IPS-NIHi11 (cell line): ENCODE measurements around the gene CER1.
"Not testable (repeated sequence)": the region's sequence is repeated elsewhere in the genome, so short reads cannot be mapped to it uniquely, and the experiment has no call there.

Source experiments
- DNase-seq: peaks from one replicate; pipeline ENCODE4 v3.0.0; 2012; ENCODE audit warnings: mixed read lengths, low spot score

Gene CER1

DNA sequence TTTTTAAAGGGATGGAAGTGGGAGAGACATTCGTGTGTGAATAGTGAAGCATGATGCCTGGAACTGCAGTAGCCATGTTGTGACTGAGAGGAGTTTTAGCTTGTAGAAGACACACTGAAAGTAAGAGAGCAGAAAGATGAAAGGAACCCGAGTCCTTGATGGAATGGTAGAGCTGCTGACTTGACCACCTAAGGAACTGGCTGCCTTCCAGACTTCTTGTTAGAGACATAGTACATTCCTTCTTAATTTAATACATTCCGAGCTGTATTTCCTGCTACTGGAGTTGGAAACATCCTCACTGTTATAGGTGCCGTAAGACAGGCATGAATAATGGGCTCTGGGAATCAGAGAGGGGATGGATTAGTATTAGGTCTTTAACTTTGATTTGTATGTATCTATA is 7.4 kb downstream of the CER1 start:
- no peak for DNase-seq

DNA sequence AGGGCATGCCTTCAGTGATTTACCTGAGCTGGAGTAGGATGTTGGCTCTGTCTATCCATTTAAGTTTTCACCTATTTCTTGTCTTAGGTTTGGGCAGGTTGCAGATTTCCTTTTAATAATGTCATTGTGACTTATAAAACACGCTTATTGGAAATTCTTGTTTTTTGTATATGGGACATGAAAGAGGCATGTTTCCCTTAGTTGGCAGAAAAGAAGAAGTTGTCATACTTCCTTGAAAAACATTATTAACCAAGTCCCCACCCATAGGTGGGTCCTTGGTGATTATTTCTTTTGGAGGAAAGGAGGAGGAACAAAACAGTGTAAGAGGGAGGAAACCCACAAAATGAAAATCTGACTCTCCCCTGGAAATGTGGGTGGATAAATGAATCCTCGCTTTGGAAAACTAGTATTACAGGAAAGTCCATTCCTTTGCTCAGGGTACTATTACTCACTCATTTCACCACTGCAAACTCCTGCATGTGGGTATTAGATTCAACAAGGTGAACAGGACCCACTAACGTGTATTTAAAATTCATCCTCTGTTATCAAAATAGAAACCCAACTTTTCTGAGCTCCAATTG is 9.3 kb downstream of the CER1 start:
- no peak for DNase-seq

DNA sequence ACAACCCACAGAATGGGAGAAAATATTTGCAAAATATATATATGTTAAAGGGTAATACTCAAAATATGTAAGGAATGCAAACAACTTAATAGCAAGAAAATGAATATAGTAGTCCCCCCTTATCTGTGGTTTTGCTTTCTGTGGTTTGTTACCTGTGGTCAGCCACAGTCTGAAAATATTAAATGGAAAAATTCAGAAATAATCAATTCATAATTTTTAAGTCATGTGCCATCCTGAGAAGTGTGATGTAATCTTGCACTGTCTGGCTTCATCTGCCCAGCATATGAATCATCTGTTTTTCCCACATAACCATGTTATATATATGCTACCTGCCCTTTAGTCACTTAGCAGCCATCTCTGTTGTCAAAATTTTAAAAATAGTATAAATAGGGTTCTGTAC is 11.7 kb downstream of the CER1 start:
- no peak for DNase-seq

DNA sequence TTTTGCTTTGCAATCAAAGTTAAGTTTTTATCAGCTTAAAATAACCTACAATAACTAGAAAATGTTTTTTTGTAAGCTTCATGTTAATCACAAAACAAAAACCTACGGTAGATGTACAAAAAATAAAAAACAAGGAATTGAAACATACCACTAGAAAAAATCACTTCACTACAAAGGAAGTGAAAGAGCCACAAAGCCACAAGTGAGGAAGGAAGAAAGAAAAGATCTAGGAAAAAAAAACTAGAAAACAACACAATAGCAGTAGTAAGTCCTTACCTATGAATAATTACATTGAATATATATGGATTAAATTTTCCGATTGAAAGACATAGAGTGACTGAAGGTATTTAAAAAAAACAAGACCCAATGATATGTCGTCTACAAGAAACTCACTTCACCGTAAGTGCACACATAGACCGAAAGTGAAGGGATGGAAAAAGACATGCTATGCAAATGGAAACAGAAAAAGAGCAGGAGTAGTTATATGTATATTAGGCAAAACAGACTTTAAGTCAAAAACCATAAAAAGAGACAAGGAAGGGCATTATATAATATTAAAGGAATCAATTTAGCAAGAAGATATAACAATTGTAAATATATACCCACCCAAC is 15.9 kb downstream of the CER1 start:
- DNase-seq, result no peak

DNA sequence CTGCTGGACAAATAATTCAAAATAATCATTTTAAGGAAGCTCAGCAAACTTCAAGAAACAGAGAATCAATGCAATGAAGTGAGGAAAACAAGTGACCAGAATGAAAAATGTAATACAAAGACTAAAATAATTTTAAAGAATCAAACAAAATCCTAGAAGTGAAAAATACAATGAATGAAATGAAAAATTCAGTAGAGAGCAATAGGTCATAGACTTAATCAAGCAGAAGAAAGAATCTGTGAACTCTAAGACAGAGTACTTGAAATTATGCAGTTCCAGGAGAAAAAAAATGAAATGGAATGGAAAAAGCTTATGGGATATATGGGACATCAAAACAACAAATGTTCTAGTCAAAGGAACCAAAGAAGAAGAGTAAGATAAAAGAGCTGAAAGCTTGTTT is 17.5 kb downstream of the CER1 start:
- no peak for DNase-seq

DNA sequence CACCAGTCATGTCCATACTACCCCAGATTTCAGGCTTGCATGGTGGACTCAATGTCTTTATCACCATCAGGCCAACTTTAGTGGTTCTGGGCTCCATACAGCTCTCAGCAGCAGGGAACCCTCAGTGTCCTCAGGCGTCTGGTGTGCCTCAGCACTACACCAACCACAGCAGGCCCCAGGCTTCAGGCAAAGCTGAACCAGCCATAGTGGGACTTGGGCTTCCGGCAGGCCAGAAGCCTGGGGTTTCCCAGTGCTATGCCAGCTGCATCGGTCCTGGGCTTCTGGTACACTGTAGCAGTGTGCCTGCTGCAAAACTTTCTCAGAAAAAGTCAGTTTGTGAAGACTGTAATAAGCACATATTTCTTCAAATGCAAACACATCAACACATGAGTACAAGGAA is 18.3 kb downstream of the CER1 start:
- no peak for DNase-seq

DNA sequence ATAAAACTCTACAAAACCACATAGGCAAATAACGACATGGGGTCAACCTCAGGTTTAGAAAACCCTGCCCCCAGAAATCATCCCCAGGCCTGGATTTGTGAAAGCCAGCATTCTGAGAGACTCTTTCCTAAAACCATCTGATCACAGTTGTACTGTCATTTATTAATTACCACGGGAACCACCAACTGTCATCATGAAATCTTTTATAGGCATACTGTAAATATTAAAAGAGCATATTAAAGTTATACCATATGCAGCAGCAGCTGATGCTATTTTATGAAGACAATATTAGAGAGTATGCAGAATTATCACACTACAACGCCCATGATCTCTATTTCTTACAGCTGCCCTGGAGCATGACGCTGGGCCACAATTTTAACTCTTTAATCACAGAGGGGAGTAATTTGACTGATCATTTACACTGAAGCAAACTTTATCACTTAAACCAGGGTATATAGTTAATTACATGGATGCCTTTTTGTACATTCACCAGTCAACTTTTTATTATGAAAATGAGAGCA is 20.3 kb downstream of the CER1 start:
- no peak for DNase-seq

DNA sequence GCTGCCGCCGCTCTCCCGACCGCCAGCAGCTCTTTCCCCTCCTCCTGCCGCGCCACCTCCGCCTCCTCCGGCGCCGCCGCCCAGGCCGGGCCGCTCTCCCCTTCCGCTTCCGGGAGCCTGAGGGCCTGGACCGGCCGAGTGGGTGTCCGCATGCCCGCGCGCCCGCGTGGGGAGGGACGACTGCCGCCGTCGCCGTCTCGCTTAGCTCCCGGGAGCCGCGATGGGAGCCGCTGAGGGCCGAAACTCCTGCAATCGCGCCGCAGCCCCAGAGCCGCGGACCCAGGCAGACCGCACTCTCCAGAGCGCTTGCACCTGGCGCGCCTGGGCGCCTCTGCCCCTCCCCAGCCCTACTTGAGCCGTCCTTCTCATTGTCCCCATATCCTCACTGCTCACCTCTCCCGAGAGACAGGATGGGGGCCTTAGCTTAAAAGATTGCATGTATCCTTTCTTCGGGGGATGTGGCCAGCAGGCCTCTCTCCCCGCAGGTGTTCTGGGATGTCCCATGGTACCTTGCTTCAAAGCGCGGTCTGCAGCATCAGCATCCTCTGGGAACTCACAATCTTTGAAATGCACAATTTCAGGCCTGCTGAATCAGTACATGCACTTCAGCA is 29.2 kb downstream of the CER1 start, which contains the start of gene ZDHHC21:
ZDHHC21 (minus strand) TSS at position 182 of the 611 bp plus-strand sequence. CDS start 19,092 bp downstream, outside the sequence.
- DNase-seq, result peak; percentile 74

DNA sequence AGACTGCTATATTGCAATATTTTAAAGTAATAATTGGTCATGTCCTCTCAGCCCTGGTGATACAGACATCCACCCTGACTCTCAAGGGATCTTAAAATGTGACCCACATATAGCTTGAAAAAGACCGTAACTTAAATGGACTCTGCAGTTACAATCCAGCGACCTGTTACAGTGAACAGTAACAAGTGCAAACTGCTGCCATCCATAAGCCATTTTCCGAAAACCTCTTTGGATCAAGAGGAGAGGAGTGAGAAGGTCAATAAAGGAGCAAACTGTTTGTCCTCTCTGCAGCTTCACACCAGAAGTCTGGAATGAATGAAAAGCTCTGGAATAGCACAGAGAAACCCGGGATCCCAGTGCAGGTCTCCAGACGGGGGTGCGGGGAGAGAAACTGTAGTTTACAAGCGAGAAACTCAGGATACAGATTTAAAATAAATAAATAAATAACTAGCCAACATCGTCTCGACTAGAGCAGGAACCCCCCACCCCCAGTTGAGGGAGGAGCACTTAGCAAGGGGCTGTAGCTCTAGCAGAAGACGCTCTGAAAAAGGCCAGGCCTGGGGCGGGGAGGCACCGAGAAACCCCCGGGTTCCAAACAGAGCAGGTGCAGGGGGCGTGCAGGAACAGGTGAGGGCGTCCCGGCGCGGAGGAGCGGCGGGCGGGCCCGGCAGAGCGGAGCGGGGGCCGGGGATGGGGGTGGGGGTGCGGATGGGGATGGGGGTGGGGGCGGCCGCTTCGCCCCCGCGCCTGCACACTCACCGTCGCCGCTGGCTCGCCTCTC is 29.9 kb downstream of the CER1 start:
- peak; percentile 3 for DNase-seq

DNA sequence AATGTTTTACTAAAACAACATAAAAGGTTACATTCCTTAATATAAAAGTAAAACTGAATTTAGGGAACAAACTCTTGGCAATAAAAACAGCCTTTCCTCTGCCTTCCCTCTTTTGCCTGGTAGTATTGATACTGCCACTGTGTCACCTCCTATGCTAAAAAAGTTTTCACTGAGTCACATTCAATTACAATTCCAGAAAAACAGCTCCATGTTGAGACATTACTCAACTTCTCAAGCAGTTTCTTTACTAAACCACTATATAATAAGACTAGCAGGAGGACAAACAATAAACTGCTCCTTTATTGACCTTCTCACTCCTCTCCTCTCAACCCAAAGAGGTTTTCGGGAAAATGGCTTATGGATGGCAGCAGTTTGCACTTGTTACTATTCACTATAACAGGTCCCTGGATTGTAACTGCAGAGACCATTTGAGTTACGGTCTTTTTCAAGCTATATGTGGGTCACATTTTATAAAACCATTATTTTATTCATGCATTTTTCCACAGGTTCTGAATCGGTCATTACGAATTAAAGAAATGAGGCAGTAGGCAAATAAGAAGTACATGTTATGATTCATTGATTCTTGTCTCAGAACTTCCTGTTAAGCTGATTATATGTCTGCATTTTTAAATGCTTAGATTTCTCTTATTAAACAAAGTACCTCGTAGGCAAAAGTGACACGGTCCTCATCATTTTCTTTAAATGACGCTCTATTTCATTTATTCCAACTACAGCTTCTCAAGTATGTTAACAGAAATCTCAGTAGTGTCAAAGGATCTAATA is 31.4 kb downstream of the CER1 start:
- no peak for DNase-seq

DNA sequence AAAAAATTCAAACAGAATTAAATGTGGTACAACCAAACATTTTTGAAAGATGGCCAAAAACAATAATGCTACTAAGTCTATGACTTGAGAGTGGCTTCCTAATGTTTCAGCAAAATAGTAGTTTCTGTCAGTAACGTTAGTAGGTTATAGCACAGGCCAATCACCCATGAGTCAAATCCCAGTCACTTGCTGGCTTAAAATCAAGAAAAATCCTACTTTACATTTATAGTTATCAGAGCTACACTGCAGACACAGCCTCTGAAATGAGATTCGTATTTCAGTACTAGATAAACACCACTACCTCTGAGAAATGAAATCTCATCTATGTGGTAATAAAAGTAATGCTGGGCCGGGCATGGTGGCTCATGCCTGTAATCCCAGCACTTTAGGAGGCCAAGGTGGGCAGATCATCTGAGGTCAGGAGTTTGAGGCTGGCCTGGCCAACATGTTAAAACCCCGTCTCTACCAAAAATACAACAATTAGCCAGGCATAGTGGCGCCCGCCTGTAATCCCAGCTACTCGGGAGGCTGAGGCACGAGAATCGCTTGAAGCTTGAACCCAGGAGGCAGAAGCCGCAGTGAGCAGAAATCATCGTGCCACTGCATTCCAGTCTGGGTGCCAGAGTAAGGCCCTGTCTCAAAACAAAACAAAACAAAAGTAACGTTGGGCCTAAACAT is 35.4 kb downstream of the CER1 start:
- DNase-seq, result no peak

DNA sequence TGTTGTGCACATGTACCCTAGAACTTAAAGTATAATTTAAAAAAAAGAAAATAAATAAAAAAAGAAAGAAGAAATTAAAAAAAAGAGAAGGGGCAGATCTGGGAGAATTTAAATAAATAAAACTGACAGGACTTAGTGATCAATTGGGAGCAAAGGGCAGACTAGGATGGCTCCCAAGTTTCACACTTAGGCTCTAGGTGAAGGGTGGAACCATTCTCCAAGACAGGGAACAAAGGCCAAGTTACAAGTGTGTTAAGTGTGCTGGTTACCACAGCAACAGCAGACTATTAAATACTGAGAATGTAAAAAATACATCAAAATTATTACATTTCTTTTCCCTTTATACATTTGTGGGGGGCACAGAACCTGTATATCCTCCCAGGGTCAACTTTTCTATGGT is 36.4 kb downstream of the CER1 start:
- DNase-seq, result no peak

DNA sequence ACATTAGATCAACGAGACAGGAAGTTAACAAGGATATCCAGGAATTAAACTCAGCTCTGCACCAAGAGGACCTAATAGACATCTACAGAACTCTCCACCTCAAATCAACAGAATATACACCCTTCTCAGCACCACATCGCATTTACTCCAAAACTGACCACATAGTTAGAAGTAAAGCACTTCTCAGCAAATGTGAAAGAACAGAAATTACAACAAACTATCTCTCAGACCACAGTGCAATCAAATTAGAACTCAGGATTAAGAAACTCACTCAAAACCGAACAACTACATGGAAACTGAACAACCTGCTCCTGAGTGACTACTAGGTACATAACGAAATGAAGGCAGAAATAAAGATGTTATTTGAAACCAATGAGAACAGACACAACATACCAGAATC is 39.9 kb downstream of the CER1 start:
- not testable (repeated sequence) for DNase-seq

DNA sequence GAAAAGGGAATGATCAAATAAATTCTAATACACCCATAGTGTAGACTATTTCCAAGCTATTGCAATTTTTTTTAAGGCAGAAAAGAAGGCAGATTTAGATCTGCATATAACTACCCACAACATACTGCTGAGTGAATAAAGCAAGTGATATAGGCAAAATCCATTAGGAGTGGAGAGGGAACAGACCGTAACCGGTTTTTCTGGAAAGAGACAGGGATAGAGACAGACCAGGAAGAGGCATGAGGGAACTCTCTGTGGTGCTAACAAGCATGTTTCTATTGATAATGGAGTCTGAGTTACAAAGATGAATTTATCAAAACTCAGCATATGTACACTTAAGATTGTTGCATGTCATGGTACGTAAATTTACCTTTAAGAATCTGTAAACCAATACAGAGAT is 43.8 kb downstream of the CER1 start:
- no peak for DNase-seq

DNA sequence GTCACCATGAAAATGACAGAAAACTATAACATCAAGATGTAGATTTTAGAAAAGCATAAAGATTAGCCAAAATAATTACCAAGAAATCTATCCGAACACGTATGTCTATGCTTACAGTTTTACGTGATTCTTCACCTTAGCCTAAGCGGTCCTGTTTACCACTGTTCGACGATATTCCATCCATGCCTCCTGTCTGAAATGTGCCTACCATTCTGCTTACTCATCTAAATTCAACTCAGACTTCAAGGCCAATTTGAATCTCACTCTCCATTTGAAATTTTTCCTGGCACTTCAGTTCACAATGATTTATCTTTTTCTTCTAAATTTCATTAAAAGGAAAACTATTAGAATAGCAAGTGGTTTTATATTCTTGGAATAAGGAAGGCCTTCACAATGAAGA is 44.7 kb downstream of the CER1 start:
- no peak for DNase-seq

DNA sequence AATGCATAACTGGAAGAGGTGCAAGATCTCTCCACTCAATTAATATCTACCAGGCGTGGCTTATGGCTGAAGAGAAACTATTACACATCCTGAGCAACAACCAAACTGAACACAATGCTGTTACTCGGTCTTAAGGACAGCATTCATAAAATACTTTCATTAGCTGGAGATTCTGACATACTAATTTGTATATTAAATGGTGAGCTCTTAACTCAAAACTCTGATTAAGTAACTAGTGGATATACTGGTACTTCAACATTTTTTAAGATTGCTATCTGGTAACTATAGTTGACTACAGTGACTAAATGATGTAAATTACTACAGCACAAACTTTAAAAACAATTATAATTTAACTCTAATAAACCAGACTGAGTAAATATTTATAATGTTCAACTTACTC is 45.1 kb downstream of the CER1 start:
- DNase-seq, result no peak

DNA sequence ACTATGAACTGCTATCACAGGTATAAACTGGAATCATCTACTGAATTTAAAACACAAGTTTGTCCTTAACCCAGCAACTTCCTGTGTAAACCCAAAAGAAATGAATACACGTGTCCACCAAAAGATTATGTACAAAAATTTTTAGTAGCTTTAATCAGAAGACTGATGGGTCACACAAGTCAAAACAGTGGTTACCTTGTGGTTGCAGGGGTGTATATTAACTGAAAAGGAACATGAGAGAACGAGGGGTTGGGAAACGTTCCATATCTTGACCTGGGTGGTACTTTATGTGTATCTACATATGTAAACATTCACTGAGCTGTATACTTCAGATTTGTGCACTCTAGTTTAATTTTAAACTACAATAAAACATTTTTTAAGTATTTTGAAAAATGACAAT is 47.9 kb downstream of the CER1 start:
- DNase-seq, result no peak

DNA sequence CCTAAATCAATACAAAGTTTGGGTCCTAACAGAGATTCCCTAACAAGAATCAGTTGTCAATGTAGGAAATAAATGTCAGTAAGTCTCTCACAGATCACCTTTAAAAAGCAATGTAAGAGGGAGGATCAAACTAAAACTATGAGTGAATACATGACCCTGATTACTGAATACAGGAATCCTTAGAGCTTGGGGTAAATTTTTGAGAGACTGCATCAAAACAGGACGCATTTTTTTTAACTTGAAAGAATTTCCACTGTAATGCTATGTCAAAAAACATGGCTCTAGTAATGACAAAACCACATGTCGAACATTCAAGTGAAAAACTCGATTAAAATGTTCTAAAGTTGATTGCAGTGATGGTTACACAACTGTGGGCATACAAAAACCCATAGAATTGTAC is 51.2 kb downstream of the CER1 start:
- no peak for DNase-seq

DNA sequence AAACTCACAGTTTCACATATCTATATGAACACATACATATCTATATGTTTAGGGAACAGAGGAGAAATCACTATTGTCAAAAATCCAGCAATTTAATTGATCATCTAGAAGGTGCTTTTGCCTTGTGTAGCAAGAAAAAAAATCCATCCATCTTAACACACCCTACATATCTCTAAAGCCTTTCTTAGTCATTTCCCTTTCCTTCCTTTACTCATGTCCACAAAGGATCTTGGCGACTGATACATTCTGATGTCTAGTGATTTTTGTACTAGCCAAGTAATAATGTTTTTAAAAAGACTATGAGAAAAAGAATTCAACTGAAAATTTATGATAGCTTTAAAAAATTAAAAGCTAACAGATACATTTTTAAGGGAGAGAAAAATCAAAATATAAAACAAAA is 51.8 kb downstream of the CER1 start:
- DNase-seq, result no peak
